A549 treated with DMSO at 1 μM for 4 hours (cell line): ENCODE results near the gene DLGAP4. TPM values are rescaled to one million over a fixed set of nuclear protein-coding genes. Genes with fewer than 3 reads are reported as not detected.

ENCODE experiments used
- total RNA-seq: library from RNA; stranded (reverse); fragments of 200-300 nt; extraction: Qiagen RNA extraction; gene quantifications from 5 replicates; pipeline ENCODE4 v1.2.3, GENCODE V29; 2022; ENCODE audit warnings: low read depth

DLGAP4 gene, protein sequence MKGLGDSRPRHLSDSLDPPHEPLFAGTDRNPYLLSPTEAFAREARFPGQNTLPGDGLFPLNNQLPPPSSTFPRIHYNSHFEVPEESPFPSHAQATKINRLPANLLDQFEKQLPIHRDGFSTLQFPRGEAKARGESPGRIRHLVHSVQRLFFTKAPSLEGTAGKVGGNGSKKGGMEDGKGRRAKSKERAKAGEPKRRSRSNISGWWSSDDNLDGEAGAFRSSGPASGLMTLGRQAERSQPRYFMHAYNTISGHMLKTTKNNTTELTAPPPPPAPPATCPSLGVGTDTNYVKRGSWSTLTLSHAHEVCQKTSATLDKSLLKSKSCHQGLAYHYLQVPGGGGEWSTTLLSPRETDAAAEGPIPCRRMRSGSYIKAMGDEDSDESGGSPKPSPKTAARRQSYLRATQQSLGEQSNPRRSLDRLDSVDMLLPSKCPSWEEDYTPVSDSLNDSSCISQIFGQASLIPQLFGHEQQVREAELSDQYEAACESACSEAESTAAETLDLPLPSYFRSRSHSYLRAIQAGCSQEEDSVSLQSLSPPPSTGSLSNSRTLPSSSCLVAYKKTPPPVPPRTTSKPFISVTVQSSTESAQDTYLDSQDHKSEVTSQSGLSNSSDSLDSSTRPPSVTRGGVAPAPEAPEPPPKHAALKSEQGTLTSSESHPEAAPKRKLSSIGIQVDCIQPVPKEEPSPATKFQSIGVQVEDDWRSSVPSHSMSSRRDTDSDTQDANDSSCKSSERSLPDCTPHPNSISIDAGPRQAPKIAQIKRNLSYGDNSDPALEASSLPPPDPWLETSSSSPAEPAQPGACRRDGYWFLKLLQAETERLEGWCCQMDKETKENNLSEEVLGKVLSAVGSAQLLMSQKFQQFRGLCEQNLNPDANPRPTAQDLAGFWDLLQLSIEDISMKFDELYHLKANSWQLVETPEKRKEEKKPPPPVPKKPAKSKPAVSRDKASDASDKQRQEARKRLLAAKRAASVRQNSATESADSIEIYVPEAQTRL
- 57.4 to 76.3 TPM (median 72.7 TPM) in 5 replicates for total RNA-seq

DNA sequence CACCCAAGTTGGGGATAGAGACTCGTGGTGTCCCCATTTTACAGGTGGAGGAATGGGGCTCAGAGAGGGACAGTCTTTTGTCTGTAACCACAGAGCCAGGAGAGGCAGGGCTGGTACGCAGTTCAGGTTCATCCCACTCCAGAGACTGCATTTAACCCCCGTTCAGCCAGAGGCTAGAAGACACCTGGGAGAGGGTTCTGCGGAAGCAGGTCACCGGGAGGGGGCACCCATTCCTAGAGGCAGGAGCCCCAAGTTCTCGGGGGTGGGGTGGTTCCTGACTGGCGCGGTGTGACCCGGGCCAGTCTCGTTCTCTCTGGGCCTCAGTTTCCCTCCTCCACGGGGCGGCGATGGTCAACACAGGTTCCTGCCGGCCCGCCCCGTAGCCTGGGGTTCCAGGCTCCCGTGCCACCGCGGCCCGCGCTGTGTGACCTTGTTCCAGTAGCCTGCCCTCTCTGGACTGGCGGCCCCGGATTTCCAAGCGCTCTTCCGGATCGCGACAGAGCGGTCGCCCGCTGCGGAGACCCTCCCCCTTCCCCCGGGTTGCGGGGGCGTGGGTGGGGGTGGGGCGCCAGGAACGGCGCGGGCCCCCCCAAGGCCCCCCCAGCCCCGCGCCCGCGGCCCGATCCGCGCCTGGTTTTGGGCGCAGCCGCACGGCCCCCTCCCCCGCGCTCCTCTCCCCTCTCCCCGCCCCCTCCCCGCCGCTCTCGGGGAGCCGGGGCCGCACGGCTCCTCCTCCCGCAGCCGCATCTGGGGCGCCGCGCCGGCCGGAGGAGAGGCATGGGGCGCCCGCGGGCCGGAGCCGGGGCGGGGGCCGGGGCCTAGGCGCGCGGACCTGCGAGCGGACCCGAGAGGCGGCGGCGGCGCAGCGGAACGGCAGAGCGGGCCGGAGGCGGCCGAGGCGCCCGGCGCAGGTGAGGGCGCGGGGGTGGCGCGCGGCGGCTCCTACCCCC is at the start of gene DLGAP4:
TSS of gene DLGAP4 (plus strand) at position 738 of the 950 bp plus-strand sequence. CDS start 125,379 bp downstream, outside the sequence.

DNA sequence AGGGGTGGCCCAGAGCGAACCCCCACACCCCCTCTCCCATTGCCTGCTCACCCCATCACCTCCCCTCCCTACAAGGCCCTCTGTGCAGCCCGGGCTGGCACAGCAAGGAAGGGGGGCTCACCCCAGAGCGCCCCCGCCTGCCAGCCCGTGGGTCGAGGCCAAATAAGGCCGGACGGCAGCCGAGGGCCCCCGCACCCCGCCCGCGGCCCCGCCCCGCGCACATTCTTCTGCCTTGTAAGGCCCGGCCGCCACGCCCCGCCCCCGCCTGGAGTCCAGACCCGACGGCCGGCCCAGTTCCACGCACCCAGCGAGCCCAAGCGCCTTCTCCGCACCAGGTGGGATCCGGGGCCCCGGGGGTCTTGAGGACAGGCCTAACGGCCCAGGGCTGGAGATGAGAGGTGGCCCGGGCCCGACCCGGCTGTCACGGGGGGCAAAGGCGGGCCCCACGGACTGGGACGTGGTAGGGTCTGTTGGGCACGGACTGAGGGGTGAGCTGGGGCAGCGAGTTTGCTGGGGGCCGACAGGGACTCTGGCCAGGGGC is 235.2 kb downstream of the DLGAP4 start, which contains the start of gene MYL9:
TSS of gene MYL9 (plus strand) at position 293 of the 541 bp plus-strand sequence. CDS start 3,366 bp downstream, outside the sequence.

DNA sequence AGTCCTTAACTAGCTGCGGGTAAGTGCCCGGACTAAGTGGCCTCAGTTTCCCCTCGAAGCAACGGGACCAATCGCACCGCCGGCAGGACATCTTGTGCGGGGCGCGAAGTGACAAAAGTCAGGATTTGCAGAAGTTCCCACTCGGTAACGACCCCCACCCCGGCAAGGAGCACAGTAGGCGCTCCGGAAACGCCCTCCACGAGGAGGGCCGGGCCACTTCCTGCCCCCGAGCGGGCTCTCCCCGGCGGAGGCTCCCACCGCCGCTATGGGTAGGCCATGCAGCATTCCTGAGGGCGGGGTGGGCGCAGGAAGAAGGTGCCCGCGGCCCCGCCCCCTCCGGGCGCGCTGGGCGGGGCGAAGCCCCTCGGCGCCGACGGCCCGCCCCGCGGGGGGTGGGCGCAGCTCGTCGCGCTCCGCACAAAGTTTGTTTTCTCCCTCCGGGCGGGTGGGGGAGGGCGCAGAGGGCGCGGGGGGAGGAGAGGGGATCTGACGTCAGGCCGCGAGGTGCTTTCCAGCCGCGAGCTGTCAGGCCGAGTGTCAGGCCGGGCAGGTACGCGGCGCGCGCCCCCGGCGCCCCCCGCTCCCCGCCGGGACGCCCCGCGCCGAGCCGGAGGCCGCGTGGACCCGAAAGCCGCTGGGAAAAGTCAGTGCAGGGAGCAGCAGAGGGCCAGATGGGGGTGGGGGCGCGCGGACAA is 267.1 kb downstream of the DLGAP4 start, which contains the start of gene TGIF2:
TSS of gene TGIF2 (plus strand) at position 495 of the 695 bp plus-strand sequence. CDS start 5,178 bp downstream, outside the sequence.

Other genes with a start within 250 kb of the DLGAP4 start
- 50.6 to 72.5 TPM (median 67.3 TPM) in 5 replicates for gene EPB41L1, start 151.6 kb upstream of the DLGAP4 start, total RNA-seq
- 41.6 to 46.0 TPM (median 44.8 TPM) in 5 replicates for gene AAR2, start 69.9 kb upstream of the DLGAP4 start, total RNA-seq
- gene MYL9, start 235.2 kb downstream of the DLGAP4 start, total RNA-seq = 14.6 to 24.4 TPM (median 20.7 TPM) in 5 replicates